Bronchial epithelial cell (primary cell): ENCODE measurements around the gene EIF3F. TPM values are rescaled to one million over a fixed set of nuclear protein-coding genes. Genes with fewer than 3 reads are reported as not detected.
"Not testable (repeated sequence)": the region's sequence is repeated elsewhere in the genome, so short reads cannot be mapped to it uniquely, and the experiment has no call there.

ENCODE experiments used
- DNase-seq: peaks from one replicate; pipeline ENCODE4 v3.0.0-alpha.2; 2010; ENCODE audit warnings: low read depth
- FAIRE-seq: peaks from 2 replicates; lab custom pipeline; 2011; peaks lifted over from hg19 to GRCh38; lab: Jason Lieb, UNC
- H3K27me3 ChIP-seq: 2 replicates; pipeline ENCODE4 v1.5.1; 2011; ENCODE audit warnings: low read length; ENCODE audit not compliant: control insufficient read depth, insufficient read depth
- H3K36me3 ChIP-seq: 2 replicates; pipeline ENCODE4 v1.5.1; 2011; ENCODE audit warnings: low read length; ENCODE audit not compliant: control insufficient read depth, insufficient read depth
- H3K4me3 ChIP-seq: 2 replicates; pipeline ENCODE4 v1.5.1; 2011; ENCODE audit warnings: mild to moderate bottlenecking, low read depth, low read length, control low read depth
- CTCF ChIP-seq: IDR thresholded peaks from 2 replicates; pipeline ENCODE4 v1.5.1; 2011; ENCODE audit warnings: mild to moderate bottlenecking, moderate library complexity, low read length, control low read depth, inconsistent platforms; ENCODE audit not compliant: insufficient read depth, severe bottlenecking
- total RNA-seq: library from RNA; depleted of rRNA; stranded (reverse); fragments of >200 nt; gene quantifications from 2 replicates; pipeline ENCODE4 v1.2.1, GENCODE V29; 2014

EIF3F gene
- total RNA-seq, 1 donor from 2014 or later = 222 TPM

GRCh38 chr11:7977232-7977917 is 9.8 kb upstream of the EIF3F start:
- FAIRE-seq (no peak), DNase-seq (peak; percentile 77)
- Histone ChIP-seq H3K4me3 (no peak overlapping the region), H3K27me3 (no peaks in the 10 kb centered on the region), H3K36me3 (no peaks in the 10 kb centered on the region)
- no peak for TF ChIP-seq CTCF

GRCh38 chr11:7981619-7982157 is 5.4 kb upstream of the EIF3F start:
- no peaks in the 10 kb centered on the region for H3K27me3 ChIP-seq
- H3K4me3 ChIP-seq = no peak overlapping the region
- no peaks in the 10 kb centered on the region for H3K36me3 ChIP-seq
- no peak for TF ChIP-seq CTCF
- no peak for DNase-seq
- no peak for FAIRE-seq

GRCh38 chr11:7982582-7983119 is 4.5 kb upstream of the EIF3F start:
- DNase-seq (no peak), FAIRE-seq (no peak)
- no peak for TF ChIP-seq CTCF
- H3K4me3 ChIP-seq = no peak overlapping the region
- no peaks in the 10 kb centered on the region for H3K36me3 ChIP-seq
- H3K27me3 ChIP-seq = no peaks in the 10 kb centered on the region

GRCh38 chr11:7983832-7984590 is 3.1 kb upstream of the EIF3F start:
- FAIRE-seq = no peak

GRCh38 chr11:7987560-7987883 is 385 bp downstream of the EIF3F start:
- peak overlapping the region; percentile 50 for H3K4me3 ChIP-seq
- not testable (repeated sequence) for H3K27me3 ChIP-seq, FAIRE-seq

More at GRCh38 chr11:7983832-7984590, 3.1 kb upstream of the EIF3F start:
- Histone ChIP-seq H3K36me3 (peaks cover 2% of the 10 kb centered on the region), H3K4me3 (no peak overlapping the region), H3K27me3 (no peaks in the 10 kb centered on the region)
- no peak for TF ChIP-seq CTCF
- no peak for DNase-seq

GRCh38 chr11:7994581-7995278 is 7.6 kb downstream of the EIF3F start:
- DNase-seq = no peak
- no peak for FAIRE-seq
- no peak overlapping the region for H3K4me3 ChIP-seq
- TF ChIP-seq CTCF = no peak
- H3K27me3 ChIP-seq = no peaks in the 10 kb centered on the region
- peaks cover 21% of the 10 kb centered on the region for H3K36me3 ChIP-seq

More at GRCh38 chr11:7987560-7987883, 385 bp downstream of the EIF3F start:
- not testable (repeated sequence) for H3K36me3 ChIP-seq, DNase-seq
